Activated CD8-positive, alpha-beta memory T cell treated with anti-CD3 and anti-CD28 coated beads, Interleukin-2, amount 50 U/mL, for 24 hours (primary cell): ENCODE measurements around the gene CPEB1.
A peak's percentile ranks its signal among the peaks of the same experiment; 100 is the strongest.
"Not testable (repeated sequence)": the region's sequence is repeated elsewhere in the genome, so short reads cannot be mapped to it uniquely, and the experiment has no call there.

Source experiments
- DNase-seq: peaks from one replicate; pipeline ENCODE4 v3.0.0-alpha.2; 2020; ENCODE audit errors: extremely low read depth

Gene CPEB1

GRCh38 chr15:82545002-82545401, 102.2 kb downstream of the CPEB1 start:
- DNase-seq: no peak

- DNase-seq: no peak
Measured at GRCh38 chr15:82544431-82544830, 102.7 kb downstream of the CPEB1 start.

GRCh38 chr15:82543160-82543559, 104.0 kb downstream of the CPEB1 start:
- DNase-seq: no peak

GRCh38 chr15:82540984-82541431, 106.2 kb downstream of the CPEB1 start:
- DNase-seq: no peak

- peak; percentile 91 for DNase-seq
Measured at GRCh38 chr15:82540055-82540983, 106.8 kb downstream of the CPEB1 start, which contains the start of gene RPS17. Gene RPS17 (minus strand): TSS chr15:82540457. CDS start chr15:82540428, 29 bp downstream.

GRCh38 chr15:82539691-82540054, 107.5 kb downstream of the CPEB1 start:
- DNase-seq: no peak

- DNase-seq: no peak
Measured at GRCh38 chr15:82538961-82539690, 108.0 kb downstream of the CPEB1 start.

- DNase-seq: no peak
Measured at GRCh38 chr15:82537351-82537908, 109.7 kb downstream of the CPEB1 start.

GRCh38 chr15:82536409-82537350, 110.5 kb downstream of the CPEB1 start:
- no peak for DNase-seq

- no peak for DNase-seq
Measured at GRCh38 chr15:82535566-82536408, 111.4 kb downstream of the CPEB1 start.

- DNase-seq: not testable (repeated sequence)
Measured at GRCh38 chr15:82535151-82535550, 112.0 kb downstream of the CPEB1 start.

- not testable (repeated sequence) for DNase-seq
Measured at GRCh38 chr15:82534457-82534861, 112.7 kb downstream of the CPEB1 start.

- DNase-seq: no peak
Measured at GRCh38 chr15:82533801-82534200, 113.4 kb downstream of the CPEB1 start.

- no peak for DNase-seq
Measured at GRCh38 chr15:82532991-82533481, 114.1 kb downstream of the CPEB1 start.

GRCh38 chr15:82532383-82532990, 114.7 kb downstream of the CPEB1 start:
- no peak for DNase-seq

GRCh38 chr15:82531496-82532382, 115.4 kb downstream of the CPEB1 start:
- no peak for DNase-seq

- DNase-seq: no peak
Measured at GRCh38 chr15:82530606-82531379, 116.4 kb downstream of the CPEB1 start.

- DNase-seq: no peak
Measured at GRCh38 chr15:82530006-82530405, 117.2 kb downstream of the CPEB1 start.
